GM18511 (cell line): ENCODE results near the gene SHROOM3.

Experiments used
- ATAC-seq: cut with Tn5 transposase; IDR thresholded peaks from one replicate; pipeline ENCODE4 v1.9.1; 2021; ENCODE audit warnings: mild to moderate bottlenecking, moderate library complexity; ENCODE audit not compliant: unreplicated experiment

Gene SHROOM3

DNA sequence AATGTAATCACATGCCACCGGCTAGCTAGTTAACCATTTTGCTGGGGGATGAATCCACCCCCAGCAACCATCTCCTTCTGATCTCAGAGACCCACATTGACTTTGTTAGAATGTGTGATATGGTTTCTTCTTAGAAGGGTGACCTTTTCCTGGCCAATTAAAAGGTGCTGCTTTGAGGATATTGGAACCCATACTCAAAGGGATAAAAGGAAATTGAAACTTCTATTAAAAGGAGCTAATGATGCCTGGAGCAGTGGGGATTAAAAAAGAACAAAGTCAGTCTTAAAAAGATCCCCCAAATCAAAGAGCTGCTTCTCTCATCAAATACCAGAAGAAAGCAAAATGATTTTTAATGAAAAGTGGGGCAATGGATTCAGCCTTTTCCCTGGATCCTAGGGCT, 214.1 kb downstream of the SHROOM3 start:
- ATAC-seq = no peak

DNA sequence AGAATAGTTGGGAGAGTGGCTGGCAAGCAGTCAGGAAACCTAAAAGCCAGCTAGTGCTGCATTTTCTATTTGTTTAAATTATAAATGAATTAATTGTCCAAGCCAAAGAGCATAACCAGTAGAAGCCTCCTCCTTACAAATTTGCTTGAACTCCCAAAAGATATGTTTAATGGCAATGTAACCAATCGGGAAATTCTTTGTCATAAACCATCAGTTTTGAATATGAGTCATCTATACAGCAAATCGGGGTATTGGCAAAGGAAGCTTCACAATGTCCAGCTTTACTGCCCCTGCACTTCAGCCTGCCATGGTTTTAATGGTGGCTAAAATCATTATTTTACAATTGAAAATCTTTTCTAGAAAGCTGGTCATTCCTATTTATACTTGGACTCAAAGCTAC, 216.6 kb downstream of the SHROOM3 start:
- ATAC-seq = no peak

DNA sequence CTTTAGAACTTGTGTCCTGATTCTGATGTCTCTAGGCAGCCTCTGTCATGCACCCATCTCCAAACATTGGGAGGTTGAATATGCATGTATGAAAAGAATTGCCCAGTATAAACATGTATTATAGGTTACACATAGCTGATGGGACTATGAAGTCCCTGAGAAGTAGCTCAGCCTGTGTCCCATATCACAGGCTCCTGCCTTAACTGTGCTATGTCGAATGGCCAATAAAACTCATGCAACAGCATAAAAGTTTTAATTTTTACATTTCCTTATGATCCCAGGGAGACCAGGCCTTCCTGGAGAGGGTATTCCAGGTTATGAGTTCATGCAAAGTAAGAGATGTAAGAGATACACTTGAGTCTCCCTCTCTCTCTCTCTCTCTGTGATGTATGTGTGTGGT, 217.4 kb downstream of the SHROOM3 start:
- ATAC-seq = no peak

DNA sequence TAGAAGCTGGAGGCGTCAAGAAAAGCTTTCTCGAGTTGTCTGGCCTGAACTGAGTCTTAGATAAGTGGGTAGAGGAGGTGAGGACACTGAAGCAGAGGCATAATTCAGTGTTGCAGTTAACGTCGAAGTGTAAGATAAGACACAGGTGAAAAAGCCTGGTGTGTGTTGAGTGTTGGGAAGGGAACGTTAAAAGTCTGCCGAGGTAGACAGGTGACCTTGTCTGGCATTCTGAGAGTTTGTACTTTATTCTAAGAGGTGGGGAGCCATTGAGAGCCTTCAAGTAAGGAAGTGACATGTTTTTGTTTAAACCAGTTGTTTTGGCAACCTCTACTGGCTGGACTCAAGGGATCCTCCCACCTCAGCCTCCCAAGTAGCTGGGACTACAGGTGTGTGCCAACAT, 219.1 kb downstream of the SHROOM3 start:
- ATAC-seq = no peak

DNA sequence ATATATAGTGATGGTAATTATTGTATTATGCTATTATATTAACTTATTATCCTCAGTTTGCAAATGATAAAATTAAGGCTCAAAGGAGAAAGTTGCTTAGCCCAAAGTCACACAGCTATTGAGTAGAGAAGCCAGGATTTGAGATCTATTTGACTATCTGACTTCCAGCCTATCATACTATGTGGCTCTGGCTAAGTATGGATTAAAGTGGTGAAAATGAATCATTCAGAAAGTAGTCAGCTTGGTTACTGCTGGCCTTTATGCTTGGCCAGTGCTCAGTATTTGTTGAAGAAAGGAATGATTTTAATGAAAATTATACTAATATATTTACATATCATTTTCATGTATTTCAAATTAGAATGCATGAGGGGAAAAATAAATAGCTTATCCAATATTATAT, 219.8 kb downstream of the SHROOM3 start:
- ATAC-seq = no peak

DNA sequence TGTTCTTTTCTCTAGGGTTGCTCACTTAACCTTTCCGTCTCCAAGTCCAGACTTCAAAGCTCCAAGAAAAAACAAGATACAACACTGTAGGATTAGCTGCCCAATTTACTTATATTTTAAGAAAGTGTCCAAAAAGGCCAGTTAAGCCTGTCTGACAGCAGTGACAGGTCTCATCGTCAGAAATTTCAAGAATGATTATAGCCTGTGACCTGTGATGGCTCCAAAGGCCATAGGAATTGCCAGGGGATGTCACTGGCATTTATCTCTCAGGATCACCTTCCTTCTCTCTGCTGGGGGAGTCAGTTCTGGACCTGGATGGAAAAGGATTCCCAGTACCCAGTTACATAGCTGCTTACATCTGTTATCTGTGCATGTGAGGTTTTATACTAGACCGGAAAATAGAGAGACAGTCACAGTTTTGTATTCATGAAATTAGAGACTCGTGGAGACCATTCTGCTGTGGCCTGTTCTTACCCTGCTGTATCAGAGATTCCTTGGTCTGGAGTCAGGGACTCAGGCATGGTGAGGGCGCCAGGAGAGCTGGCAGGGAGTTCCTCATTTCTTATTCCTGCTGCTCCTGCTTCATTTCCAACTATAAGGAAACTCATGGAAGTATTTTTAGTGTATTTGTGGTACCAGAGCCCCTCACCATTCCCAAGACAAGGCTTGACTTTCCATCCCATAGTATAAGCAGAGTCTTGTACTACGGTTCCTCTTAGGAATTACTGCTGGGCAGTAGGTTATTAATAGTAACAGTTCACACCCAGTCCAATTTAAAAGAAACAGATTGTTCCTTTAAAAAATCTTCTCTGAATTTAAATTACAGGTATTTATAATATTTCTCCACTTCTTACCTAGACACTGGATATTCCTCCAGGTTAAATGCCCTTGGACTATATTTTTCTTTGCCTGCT, 220.8 kb downstream of the SHROOM3 start:
- ATAC-seq = no peak

DNA sequence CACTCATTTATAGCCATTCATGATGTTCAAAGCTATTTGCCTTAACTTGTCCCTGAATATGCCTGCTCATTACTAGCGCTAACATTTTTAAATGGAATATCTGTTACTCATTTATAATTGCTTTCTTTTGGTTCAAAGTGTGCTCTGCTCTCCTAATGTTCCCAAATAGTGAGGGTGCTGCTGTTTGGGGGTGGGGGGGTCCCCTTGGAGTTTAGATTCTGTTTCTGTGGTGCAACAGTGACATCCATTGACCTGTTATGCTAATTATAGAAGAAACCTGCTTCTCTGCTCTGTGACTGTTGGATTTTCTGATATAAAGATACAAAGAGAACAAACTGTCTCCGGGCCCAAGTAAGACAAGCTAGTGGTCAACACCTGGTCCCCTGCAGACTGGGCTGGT, 222.4 kb downstream of the SHROOM3 start:
- no peak for ATAC-seq

DNA sequence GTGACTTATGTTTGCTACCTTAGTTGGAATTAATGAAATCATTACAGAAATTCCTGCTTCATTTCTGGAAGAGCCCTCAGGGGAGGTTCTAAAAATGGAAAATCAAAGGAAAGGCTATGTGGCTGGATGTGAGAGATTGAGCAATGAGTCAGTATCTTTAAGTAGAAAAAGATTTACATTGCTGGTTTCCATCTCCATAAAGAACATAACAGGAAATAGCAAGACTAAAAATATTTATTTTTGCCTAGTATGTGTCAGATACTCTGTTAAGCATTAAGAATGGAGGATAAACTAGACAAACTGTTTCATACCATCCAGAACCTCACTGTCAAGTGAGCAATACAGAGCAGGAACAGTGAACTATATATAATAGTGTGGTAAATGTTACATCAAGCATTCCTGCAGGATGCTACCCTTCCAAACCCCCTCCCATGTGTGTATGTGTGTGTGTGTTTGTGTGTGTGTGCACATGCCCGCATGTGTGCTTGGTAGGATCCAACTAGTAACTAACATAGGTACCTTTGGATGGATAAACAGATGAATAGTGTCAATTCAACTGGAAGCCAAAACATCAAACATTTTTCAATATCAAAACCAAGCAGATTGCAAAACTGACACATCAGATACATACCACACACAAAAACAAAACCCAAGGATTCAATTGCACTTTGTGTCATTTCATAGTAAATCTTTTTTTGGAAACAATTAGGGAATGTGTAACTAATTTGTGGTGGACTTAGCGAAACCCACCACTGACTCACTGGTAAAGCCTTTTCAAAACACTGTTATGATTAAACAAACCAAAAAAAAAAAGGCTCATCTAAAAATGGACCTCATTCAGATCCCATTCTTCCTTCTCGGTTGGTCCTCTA, 223.4 kb downstream of the SHROOM3 start:
- ATAC-seq = peak; percentile 61

DNA sequence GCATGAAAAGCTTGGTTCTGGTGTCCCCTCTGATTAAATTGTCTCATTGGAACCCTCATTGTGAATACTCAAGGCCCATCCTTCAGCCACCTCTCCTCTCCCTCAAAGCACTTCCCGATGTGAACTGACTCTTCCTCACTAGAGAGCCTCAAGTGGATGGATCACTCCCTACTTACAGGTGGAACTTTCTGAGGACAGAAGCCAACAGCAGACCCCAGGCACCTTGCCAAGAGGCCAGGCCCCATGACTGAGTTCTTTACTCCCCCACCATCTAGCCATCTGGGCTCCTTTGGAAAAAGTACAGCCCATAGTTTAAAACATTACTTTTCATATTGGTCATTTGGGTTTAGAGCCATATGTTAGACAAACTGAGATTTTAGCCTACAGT, 224.1 kb downstream of the SHROOM3 start:
- ATAC-seq = peak; percentile 22

DNA sequence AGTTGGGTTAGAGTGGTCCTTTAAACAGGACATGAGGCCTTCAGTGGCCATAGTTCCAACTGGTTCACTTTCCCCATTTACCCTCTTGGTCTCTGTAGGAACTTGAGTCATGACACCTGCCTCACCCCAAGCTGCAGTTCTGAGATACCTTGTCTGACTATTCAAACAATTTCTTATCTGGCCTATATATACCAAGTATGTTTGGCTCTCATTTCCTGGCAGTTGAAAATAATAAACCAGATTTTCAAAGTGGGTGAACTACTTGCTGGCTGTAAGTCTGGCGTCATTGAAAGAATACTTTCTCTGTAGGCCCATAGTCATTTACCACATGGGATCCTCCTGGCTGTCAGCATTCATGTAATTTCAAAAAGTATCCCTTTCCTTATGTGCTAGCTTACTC, 228.8 kb downstream of the SHROOM3 start:
- ATAC-seq = no peak

DNA sequence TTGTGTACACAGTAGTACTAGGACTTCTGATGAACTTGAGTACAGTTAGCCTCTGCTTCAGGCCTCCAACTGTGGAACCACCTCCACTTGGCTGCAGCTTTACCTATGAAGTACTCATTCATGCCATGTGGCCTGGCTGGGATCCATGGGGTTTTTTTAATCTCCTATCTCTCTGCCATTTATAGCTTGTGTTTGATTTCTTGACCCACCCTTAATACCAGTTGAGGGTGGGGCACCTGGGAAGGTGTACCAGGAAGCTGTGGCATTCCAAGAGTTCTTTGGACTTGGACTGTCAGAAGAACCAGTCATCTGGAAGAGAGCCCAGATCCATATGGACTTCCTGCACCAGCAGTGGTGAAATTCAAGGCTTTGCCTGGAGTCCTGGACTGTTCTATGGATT, 230.1 kb downstream of the SHROOM3 start:
- ATAC-seq = no peak

DNA sequence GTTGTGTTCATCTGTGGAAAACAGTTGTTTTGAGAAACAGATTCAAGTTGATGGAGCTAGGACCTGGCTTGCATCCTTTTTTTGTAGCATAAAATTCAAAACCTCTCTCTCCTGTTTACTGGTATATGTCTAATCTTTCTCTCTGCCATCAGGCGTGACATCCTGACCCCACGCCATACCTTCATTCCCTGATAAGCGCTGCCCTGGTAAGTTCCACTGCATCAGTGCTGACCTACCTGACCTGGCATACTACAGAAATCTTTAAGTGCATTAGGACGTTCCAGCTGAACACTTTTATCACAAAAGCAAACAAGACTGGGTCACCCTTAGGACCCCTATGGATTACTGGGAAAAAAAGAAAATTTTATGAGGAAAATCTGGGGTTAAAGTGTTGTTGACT, 230.7 kb downstream of the SHROOM3 start:
- no peak for ATAC-seq

DNA sequence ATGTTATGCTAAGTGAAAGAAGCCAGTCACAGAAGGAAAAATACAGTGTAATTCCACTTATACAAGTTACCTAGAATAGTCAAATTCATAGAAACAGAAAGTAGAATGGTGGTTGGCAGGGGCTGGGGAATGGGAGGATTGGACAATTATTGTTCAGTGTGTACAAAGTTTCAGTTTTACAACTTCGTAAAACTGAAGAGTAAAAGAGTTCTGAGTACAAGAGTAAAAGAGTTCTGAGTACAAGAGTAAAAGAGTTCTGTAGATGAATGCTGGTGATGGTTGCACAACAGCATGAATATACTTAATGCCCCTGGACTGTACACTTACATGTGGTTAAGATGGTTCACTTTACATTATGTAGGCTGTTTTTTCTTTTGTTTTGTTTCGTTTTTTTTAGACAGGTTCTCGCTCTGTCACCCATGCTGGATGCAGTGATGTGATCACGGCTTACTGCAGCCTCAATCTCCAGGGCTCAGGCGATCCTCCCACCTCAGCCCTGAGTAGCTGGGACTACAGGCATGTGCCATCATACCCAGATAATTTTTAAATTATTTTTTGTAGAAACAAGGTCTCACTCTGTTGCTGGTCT, 232.0 kb downstream of the SHROOM3 start:
- ATAC-seq = no peak

DNA sequence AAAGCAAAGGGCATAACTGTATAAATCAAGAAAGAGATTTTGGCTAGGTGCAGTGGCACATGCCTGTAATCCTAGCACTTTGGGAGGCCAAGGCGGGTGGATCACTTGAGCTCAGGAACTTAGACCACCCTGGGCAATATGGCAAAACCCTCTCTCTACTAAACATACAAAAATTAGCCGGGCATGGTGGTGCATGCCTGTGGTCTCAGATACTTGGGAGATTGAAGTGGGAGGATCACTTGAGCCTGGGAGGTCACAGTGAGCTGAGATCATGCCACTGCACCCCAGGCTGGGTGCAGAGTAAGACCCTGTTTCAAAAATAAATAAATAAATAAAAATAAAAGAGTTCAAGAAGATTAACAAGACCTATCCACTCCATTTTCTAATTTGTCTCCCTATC, 235.6 kb downstream of the SHROOM3 start:
- no peak for ATAC-seq

DNA sequence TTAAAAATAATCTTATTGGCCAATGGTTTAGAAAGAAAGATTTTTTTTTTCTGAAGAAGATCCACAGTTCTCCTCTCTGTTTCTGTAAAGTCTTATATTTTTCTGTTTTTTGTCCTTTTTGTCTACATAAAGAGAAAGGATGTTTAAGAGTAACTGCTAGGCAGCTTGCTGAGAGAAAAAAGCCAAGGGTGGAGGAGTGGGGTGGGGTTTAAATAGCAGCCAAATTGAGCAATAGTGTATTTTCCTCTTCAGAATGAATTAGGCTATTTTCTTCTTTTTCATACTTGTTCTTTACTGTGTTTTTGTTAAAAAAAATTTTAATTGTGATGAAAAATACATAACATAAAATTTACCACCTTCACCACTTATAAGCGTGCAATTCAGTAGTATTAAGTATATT, 238.3 kb downstream of the SHROOM3 start:
- ATAC-seq = no peak

DNA sequence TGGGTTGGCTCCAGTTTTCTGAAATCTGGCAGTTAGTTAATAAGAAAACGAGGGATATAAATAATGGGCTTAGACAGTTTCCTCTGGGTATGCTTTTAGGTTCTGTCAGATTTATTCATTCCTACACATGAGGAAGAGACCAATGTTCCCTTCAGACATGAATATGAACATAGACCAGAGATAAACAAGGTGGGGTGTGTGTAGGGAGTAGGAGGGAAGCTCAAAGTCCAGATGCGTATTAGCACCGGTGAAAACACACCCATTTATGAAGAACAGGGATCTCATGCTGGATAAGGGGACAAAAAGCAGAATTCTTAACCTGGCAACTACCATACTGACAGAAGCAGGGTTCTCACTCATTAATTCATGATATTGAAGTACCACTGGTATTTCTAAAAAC, 240.0 kb downstream of the SHROOM3 start:
- ATAC-seq = no peak

DNA sequence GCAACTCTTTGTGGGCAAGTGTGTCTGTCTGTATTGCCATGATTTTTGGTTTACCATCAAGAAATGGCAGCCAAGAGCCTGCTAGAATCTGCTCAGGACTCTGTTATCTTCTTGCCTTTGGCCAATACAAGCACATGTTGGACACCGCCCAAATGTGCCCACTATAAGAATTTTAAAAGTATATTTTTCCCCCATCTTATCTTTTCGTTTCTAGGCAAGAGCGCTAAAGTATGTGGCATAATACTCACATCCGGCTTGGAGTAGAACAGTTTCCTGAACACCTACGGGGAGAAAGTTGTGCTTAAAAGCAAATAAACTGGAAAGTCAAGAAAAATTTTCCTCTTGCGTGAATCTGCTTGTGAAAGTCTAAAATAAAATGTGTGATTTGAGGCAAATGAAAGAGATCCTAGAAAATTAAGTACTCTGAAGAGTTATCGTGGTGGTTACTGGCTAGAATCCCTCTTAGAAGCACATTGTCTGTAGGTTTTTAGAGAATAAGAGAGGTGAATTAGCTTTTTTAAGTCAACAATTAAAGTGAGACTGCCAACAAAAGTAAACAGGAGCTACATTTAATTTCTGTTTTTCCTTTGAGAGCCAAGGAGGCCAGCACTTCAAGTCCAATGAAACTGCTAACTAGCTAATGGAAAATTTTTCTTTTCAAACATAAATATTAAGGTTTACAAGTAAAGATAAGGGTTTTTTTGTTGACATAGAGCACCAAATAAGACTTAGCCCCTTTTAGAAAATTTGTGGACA, 242.7 kb downstream of the SHROOM3 start:
- no peak for ATAC-seq

DNA sequence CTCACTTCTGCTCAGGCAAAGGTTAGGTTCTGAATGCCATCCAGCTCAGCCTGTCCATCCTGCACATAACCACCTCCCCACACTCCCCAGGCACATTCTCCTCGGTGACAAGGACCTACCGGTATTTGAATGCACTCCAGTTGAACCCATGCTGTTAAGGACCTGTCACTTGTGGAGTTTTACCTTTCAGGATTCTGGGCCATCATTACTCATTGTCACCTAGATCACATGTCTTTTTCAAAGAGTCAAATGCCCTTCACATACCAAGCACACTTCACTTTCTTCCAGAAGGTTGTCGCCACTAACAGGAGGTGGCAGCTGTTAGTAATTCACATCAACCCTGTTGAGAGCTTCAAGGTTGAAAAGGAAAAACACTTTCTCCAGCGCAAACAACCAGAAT, 244.7 kb downstream of the SHROOM3 start:
- no peak for ATAC-seq

DNA sequence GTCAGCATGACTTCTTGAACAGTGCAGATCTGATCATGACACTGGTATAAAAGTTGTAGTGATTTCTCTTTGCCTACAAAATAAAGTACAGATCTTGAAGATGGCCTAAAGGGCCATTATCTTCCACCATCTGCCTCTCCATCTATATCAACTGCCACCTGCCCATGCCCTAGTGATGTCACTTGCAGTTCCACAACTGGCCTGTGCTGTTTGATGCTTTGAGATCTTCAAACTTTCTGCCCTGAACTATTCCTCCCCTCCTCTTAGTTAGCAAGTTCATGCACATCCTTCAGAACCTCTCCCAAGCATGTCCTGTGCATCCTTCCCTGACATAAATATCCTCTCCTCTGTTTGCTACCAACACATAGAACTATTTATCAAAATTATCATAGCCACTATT, 245.9 kb downstream of the SHROOM3 start:
- no peak for ATAC-seq

DNA sequence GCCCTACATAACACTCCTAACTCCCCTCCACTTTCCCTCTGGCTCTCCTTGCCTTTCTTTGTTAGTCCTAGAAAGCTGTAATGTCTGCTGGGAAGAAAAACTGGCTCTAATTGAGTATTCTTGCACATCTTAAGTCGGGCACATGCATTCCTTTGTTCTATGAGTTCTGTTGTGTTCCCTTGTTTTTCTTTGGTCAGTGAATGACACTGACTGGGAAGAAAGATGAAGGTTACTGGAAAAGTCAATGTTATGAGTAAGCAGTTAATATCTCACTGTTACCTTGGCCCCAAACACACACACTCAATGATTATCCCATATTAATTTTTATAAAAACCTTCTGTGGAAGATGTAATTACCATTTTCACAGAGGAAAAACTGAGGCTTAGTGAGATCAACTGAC, 247.0 kb downstream of the SHROOM3 start:
- ATAC-seq = no peak

DNA sequence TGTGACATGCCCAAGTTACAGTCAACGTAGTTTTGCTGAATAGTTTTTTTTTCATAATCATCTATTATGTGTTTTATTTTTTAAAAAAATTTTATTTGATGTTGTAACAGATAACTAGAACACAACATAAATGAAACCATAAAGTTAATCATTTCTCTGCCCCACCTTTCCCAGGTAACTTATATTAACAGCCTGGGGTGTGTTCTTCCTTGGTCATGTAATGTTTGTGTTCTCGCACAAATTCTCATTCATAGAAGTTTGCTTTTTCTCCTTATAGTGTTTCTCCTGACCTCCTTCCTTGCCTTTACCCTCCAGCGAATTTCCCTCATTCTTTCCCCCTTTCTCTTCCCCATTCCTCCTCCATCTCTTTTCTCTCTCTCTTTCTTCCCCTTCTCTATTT, 248.1 kb downstream of the SHROOM3 start:
- ATAC-seq = no peak
